NCI-H1417 (cell line): ENCODE measurements around the gene PIEZO1.

Experiments
- DNase-seq, 3 experiments: peaks; one replicate each; lab custom pipeline; 2025; lab: John Stamatoyannopoulos, UW

Gene PIEZO1

DNA sequence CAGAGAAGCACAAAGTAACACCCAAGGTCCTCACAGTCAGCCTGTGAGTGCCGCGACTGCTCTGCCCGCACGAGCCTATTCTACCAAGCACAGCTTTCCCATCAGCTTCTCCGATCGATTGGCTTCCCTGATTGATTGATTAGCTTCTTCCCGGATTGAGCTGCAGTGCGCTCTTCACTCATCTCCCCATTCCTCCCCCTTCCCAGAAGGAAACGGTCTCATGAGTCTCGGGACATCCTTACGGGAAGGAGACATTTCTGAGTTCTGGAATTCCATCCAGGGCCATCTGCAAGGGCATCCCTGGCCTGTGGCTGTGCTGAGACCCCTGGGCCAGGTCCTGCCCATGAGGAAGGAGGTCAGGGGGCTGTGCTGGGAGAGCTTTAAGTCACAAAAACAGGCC lies 18.0 kb downstream of the PIEZO1 start:
- DNase-seq, result no peak

DNA sequence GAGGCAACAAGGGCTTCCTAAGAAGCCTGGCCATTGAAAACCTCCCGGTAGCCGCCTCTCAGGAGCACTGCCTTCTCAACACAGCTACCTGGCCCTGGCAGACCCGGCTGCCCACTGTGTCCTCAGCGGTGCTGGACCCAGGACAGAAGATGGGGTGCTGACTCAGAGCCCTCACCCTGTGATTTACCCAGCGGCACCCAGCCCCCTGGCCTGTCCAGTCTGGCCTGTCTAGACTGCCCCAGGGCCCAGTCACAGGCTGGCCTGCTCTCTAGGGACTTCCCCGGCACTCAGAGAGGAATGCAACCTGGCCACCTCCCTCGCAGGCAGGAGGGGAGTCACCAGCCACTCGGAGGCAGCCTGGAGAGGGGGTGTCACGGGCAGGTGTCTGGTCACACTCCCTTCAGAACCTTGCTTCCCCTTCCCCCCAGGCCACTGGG lies 20.1 kb downstream of the PIEZO1 start:
- DNase-seq, result peak in 1 of 3 experiments; percentile 4

DNA sequence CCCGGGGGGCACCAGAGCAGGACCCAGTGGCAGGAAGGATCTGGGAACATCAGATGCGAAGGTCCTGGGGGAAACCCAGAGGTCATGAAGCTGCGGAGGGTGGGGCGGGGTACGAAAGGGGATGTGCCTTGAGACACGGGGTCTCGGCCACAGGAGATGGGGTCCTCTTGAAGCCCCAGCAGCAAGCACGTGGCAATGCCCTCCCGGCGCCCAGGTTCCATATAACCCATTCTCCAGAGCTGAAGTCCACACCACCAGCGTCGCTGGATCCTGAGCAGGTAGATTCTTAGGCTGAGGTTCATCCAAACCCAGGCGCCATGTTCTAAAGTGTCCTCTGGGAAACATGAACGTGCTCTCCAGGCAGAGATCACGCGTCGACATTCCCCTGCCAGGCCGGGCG lies 20.9 kb downstream of the PIEZO1 start:
- DNase-seq, result no peak

DNA sequence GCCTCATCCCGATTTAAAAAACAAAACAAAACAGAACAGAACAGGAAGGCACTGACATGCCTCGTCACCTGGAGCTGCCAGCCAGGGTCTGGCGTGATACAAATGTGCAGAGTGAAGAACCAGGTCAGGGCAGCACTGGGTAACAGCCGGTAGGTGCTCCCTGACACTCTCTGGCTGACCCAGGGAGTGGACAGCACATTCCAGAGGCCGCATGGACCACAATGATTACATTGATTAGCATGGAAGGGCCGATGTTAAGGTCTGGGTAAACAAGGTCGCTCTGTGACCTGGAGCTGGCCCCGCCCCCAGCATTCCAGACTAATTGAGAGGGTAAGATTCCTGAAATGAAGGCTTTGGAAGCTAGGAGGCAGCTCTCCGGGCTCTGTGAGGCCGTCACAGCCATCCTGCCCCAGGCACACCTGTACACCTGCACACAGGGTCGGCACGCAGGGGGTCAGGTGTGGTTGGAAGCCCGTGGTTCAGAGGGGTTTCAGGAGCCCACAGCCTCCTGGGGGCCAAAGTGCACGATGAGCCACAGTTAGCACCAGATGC lies 21.4 kb downstream of the PIEZO1 start:
- no peak for DNase-seq

DNA sequence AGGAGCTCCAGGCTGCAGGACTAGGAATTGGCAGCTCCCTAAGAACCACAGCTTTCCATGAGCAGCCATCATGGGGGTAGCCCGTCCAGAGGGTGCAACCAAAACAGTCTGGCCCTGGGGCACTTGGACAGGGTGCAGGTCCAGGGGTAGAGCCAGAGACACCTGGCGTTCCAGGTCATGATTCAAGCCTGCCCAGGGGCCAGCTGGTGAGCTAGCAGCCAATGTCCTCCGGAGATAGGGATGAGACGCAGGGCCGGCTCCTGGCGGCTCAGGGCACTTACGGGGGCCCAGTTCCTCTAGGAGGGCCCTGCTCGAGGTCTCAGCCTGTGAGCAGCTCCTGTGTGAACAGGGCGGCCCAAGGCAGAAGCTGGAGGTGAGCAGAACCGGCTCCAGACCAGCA lies 22.1 kb downstream of the PIEZO1 start:
- DNase-seq, result no peak

DNA sequence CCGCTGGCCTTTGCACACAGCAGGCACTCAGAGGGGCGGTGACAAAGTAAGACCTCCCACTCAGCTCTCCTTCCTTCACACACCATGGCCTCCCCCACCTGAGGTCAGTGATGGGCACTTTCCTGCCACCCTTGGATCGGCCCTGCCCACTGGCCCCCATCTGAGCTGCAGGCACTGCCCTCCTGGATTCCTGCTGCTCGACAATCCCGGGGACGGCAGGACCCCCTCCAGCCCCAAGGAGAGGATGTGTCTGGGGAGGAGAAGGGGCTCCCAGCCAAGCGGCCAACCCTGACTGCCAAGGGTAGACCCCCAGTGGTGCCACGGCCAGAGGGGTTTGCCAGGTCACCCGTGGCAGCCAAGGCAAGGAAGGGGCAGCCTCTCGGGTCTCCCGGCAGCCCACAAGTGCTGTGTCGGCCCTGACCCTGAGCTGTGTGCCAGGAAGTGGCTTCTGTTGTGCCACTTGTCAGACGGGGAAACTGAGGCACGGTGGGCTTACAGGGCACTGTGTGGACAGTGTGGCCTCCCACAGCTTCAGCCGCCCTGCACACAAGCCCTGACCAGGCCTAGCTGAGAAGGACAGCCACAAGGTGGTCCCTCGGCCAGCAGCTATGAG lies 22.7 kb downstream of the PIEZO1 start:
- no peak for DNase-seq

DNA sequence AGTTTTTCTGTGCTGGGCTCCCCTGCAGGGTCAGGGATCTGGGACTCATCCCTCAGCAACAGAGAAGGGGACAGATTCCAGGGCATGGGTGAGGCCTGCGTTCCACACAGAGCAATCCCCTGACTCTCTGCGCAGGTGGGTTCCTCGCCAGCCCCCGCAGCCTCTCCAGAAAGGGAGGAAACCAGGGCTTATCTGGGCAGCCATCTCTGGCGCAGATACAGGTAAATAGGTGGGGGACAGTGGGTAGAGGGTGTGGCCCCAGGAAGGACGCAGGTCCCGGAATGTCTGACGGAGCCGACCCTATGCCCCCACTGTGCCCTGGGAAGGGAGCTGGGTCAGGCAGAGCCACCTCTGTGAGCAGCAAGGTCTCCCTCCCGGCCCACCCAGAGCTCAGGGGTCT lies 23.2 kb downstream of the PIEZO1 start:
- DNase-seq, result no peak

DNA sequence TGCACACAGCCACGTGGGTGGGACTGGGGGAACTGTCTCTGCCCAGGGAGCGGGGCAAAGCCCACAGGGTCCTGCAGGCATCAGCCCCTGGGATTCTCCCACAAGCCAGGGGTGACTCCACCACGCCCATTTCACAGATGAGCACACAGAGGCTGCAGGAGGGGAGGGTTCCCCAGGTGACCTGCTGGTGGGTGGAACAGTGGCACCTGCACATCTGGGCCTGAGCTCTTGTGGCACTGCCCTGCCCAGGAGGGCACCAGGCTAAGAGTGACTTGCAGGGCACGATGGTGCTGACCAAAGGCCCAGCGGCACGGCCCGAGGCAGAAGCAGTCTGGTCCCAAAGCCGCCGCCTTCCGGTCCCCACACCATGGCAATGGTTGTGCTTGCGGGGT lies 23.9 kb downstream of the PIEZO1 start:
- DNase-seq, result no peak

DNA sequence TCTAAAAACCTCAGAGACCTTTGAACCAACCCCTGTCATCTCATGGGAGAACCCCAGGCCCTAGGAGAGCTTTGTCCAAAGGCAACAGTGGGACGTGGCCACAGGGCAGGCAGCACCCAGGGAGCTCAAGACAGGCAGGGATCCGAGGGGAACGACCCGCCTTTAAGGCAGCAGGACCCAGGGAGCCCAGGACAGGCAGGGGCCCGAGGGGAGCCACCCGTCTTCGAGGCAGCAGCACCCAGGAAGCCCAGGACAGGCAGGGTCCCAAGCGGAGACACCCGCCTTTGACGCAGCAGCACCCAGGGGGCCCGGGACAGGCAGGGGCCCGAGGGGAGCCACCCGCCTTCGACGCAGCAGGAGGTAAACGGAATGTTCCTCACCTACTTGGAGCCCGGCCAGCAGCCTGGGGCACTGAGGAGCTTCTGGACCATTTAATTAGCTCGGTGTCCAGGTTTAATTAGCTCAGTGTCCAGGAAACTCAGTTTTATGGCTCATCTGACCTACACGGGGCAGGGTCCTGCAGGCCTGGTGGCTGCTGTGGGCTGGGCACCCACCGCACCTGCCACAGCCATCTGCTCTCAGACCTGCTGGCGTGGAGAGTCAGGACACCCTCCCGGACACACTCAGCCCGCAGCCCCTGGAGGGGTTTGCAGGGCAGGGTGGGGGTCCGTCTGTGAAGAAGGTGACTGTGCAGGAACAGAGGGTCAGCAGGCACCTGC lies 24.4 kb downstream of the PIEZO1 start:
- DNase-seq, result peak in 1 of 3 experiments; percentile 39

DNA sequence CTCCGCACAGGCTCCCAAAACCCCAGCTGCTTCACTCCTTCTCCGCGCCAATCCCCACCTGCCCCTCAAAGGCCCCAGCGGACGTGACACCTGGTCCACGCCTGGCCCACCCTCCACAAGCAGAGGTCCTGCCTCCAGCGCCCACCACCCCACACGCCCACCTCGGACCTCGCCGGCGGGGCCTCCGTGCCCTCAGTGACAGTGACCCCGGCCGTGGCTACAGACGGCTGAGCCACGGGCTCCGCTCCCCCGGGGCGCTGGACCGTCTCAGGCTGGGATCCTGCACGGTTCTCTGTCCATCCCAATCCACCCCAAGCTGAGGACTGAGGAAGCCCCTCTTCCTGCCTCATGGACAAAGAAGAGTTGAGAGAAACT lies 25.1 kb downstream of the PIEZO1 start:
- no peak for DNase-seq

DNA sequence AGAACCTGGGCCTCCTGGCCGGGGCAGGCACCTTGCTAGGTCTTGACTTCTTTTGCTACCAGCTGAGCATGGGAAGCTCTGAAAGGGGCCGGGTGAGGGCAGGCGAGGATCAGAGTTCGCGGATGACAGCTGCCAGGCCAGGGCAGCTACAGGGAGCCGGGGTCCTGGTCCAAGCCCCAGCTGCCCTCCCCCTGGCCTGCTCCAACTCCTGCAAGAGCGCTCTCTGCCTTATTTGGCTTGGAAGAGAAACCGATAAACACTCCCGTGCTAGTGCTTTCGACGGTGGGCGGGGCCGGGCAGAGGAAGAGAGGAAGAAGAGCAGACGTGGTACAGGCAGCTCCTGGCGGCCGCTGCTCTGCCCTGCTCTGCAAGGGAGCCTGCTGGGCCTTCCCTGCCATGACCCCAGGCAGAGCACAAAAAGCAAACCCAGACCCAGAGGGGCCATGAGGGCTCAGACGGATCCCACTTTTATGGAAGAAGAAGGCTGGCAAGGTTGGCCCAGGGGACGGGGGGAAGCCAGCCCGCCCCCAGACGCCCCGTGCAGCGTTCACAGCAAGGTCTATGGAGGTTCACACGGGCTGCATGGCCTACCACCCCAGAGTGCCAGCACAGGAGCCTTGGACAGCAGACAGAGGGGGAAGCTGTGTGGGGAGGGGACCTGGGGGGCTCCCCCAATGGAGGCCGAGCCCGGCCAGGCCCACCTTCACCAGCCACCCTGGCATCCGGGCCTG lies 25.6 kb downstream of the PIEZO1 start:
- DNase-seq, result no peak

DNA sequence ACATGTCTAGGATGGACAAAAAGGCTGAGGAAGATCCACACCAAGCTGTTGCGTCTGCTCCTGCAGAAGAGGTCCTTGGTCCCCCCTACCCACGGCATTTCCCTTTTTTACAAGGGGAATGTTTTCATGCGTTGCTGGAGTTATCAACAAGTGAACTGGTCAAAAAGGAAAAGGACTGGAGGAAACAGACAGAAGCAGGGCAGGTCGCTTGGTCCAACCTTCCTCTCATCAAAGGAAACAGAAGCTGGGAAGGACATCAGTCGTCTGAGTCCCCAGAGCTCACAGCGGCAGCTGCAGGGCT lies 26.1 kb downstream of the PIEZO1 start:
- no peak for DNase-seq

DNA sequence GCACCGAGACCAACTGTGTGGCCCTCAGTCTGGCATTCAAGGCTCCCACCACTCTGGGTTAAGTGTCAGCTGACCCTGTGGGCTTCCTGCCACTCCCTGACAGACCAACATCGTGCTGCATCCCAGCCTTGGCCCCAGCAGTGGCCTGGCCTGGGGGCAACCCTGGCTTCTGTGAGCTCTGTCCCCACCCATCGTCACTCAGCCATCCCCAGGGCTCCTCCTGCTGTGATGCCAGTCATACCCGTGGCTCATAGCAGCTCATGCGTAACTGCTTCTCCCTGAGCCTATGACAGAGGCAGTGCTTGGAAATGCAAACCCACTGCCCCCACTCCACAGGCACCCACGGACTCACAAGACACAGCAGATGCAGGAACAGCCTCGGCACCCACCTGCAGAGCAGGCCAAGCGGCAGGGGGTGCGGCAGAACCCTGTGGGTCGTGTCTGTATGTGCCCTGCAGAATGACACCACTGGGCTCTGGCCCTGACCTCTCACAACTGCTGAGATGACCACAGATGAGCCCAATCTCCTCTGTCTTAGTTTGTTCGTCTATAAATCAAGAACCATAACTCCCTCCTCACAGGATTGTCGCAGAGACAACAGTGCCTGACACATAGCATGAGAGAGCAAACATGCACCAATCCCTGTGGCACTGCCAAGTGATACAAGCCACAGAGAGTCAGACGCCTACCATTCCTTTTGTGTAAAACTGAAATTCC lies 26.6 kb downstream of the PIEZO1 start:
- no peak for DNase-seq

DNA sequence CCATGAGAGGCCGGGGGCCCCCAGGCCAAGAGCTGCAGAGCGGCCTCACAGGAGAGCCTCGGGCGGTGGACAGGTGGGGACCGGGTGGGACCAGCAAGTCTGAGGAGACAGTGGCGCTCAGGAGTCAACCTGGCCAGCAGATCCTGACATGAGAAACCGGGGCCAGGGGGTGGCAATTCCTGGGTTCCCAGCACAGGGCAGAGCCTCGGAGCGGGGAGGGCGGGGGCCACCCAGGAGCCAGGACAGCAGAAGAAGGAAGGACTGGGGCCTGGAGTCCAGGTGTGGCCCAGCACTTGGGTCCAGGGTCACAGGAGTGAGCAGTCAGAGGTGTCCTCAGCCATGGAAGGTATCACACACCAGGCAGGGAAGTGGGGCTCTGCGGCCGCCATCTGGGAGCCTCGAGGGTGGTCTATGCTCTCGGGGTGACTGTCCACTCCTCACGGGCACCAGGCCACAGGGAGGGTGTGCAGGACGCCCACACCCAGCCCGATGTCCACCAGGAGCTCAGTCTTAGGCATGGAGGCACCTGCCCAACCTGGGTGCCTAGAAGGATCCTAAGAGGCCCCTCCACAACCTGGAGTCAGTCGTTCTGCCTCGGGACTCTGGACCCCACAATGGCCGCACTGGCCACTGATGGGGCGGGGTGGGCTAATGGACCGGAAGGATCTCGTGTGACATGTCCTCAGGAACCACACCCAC lies 29.1 kb downstream of the PIEZO1 start:
- DNase-seq, result no peak

DNA sequence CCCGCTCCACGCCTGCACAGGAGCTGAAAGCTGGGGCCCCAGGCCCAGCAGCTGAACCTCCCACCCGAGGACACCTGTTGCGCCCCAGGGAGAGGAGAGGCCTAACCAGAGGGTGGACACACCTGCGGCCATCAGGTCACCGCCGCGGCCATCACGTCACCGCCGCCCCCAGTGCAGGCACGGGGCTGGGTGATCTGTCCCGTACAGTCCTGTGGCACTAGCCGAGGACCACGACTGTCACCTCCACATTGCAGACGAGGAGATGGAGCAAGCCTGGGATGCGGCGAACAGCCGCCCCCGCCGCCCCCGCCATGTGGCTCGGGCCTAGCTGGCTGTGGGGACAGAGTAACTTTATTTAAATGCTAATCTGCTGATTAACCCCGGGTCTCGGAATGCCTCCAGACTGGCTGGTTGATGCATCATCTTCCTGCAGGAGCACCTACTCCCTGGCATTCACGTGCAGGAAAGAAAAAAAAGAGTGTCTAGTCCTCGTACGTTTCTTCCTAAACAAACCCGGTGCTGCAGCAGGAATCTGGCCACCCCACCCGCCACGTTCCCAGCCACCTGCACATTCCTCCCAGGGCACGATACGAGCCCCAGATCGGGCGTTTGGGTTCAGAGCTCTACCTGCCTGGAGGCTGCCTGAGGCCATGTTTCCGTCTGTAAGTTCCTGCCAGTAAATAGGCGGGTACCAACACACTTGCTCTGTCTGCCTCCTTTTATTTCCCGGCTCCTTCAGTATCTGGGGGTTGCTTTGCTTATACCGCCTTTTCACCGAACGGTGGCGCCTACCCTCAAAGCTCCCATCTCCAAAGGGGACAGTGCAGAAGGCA lies 29.9 kb downstream of the PIEZO1 start:
- DNase-seq, result no peak

DNA sequence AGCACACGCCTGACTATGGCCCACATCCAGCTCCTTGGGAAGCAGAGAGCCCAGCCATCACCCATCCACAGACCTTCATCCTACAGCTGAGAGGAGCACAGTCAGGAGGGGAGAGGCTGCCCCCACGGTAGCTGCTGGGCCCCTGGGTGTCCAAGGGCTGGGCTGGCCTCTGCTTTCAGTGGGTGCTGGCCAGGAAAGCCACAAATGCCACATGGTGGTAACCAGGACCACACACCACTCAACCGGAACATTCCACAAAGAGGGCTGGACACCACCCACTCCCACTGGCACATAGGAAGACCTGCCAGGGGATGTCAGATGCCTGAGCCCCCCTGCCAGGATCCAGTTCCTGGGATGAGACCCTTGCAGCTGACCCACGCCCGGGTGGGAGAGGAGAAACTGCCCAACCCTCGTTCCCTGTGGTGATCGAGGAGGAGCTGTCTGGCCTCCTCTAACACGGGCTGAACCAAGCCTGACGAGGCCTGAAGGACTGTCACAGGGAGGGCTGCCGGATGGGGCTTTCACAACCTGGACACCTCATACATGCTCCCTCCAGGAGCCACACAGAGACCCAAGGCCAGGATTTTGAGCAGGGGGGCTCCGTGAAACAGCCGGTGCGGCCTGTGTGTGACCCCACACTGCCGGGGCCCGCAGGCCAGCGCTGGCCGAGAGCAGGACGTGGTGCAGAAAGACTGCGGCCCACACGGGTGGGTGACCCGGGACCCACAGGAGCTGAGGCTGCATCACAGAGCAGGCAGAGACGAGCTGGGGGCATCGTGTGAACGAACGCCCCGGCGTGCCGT lies 30.7 kb downstream of the PIEZO1 start:
- DNase-seq, result no peak

DNA sequence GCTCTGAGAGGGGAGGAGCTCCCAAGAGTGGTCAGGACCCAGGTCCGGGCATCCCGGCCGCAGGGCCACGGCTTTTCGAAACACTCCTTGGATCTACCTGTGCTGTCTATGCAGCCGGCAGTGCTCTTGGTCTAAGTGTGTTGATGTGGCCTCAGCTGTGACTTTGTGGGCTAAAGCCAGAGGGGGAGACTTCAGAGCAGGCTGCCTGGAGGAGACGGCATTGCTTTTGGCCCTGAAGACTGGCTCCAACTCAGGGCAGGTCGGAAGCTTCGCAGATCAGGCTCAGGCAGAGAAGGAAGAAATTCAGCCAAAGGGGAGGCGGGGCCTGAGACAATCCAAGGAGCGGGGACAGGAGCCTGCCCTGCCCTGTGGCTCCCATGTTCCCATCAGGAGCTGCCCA lies 31.4 kb downstream of the PIEZO1 start:
- no peak for DNase-seq

DNA sequence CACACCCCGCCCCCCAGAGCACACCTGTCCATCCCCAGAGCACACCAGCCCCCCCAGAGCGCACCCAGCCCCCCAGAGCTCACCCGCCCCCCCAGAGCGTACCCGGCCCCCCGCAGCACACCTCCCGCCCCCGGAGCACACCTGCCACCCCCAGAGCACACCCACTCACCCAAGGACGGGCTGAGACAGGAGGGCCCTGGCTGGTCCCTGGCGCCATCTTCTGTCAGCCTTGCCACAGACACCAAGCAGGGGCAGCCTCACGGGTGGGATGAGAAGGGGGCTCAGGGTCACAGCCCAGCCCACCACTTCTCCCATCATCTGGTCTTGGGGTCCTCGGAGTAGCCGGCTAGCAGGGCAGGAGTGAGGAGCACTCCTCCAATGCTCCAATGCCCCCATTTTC lies 31.8 kb downstream of the PIEZO1 start:
- no peak for DNase-seq

DNA sequence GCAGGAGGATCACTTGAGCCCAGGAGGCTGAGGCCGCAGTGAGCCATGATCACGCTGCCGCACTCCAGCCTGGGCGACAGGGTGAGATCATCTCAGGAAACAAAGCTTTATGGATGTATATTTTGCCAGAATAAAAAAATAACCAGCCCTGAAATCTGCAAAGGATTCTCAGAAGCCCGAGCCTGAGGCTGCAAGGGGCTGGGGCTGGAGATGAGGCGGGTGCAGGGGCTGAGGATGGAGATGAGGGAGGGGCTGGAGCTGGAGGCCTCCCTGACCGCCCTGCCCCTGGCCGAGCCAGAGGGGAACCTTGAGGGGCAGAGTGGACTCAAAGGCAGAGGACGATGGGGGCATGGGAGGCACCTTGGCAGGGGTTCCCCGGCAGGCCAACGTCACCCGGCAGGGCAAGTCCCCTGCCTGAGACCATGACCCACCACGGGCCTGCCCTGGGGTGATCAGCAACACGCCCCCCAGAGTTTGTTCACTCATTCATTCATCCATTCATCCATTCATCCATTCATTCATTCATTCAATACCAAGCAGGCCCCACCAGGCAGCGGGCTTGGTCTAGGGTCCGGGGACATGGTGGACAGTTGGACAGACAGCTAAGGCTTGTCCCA lies 32.5 kb downstream of the PIEZO1 start:
- DNase-seq, result no peak

DNA sequence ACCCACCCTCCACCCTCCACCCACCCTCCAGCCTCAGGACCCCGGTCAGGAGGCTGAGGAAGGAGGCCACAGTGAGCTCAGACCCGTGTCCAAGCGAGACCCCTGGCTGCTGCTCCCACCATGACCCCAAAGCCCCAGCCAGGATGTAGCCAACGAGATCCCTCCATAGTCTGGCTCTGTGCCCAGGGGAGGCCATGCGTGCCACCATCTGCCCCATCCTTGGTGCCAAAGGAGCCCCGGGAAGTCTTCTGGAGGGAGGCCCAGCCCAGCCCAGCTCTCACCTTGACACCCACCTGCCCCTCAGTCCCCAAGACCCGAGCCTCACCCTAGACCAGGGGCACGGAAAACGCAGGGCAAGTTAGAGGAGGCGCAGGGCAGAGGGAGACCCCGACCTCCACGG lies 34.2 kb downstream of the PIEZO1 start:
- DNase-seq, result no peak
